OCI-LY7 (cell line): ENCODE results near the gene ABHD10. TPM values are rescaled to one million over a fixed set of nuclear protein-coding genes. Genes with fewer than 3 reads are reported as not detected.

Experiments used
- Bru-seq: library from RNA; stranded (reverse); fragments of 400-500 nt; gene quantifications from one replicate; lab custom pipeline; 2021; lab: Mats Ljungman, UMichigan
- BruChase-seq, 2 experiments: library from RNA; stranded (reverse); fragments of 400-500 nt; gene quantifications; one replicate each; lab custom pipeline; 2021; lab: Mats Ljungman, UMichigan
- BruUV-seq: library from RNA; stranded (reverse); fragments of 400-500 nt; replicated peaks from 2 replicates; lab custom pipeline; 2021; lab: Mats Ljungman, UMichigan
- CTCF ChIA-PET: fragments of 300-600 bp; sonication (Branson Sonifier 250); formaldehyde crosslinking; loops from one replicate; lab custom pipeline; 2022; ENCODE audit warnings: antibody characterized with exemption; ENCODE audit not compliant: unreplicated experiment; lab: Charles Lee
- POLR2A ChIA-PET: fragments of 300-600 bp; sonication (Branson Sonifier 250); formaldehyde crosslinking; loops from one replicate; lab custom pipeline; 2022; ENCODE audit warnings: antibody characterized with exemption; lab: Charles Lee
- DNase-seq: peaks from one replicate; pipeline ENCODE4 v3.0.0-alpha.2; 2015; ENCODE audit warnings: low spot score
- H2AFZ ChIP-seq: fragments of 200-600 bp; sonication (generic), shearing (Covaris generic); 2 replicates; pipeline ENCODE4 v1.6.1; 2014; ENCODE audit warnings: mild to moderate bottlenecking, antibody characterized with exemption, low read length, moderate library complexity
- H3K27ac ChIP-seq: fragments of 200-600 bp; sonication (generic); 2 replicates; pipeline ENCODE4 v1.5.1; 2014; ENCODE audit warnings: mixed run types, low read depth, mild to moderate bottlenecking, moderate library complexity, low read length, inconsistent platforms; ENCODE audit not compliant: poor library complexity, severe bottlenecking
- H3K36me3 ChIP-seq: fragments of 200-600 bp; sonication (generic); 2 replicates; pipeline ENCODE4 v1.6.1; 2014; ENCODE audit warnings: mild to moderate bottlenecking, antibody characterized with exemption, low read length, moderate library complexity, mixed read lengths; ENCODE audit not compliant: insufficient read depth
- H3K4me1 ChIP-seq: fragments of 200-600 bp; sonication (generic); 2 replicates; pipeline ENCODE4 v1.5.1; 2014; ENCODE audit warnings: mild to moderate bottlenecking, low read length; ENCODE audit not compliant: insufficient read depth, poor library complexity, severe bottlenecking
- H3K4me2 ChIP-seq: fragments of 200-600 bp; sonication (generic); 2 replicates; pipeline ENCODE4 v1.6.1; 2014; ENCODE audit warnings: mild to moderate bottlenecking, low read length
- H3K4me3 ChIP-seq: fragments of 200-600 bp; sonication (generic); 2 replicates; pipeline ENCODE4 v1.5.1; 2014; ENCODE audit warnings: mild to moderate bottlenecking, low read depth, low read length; ENCODE audit not compliant: poor library complexity, severe bottlenecking
- H3K79me2 ChIP-seq: fragments of 200-600 bp; sonication (generic); 2 replicates; pipeline ENCODE4 v1.6.1; 2016; ENCODE audit warnings: low read depth, mild to moderate bottlenecking, low read length, moderate library complexity, mixed read lengths; ENCODE audit not compliant: insufficient read depth
- H3K9me2 ChIP-seq: fragments of 200-600 bp; sonication (generic); 2 replicates; pipeline ENCODE4 v1.6.1; 2016; ENCODE audit warnings: mild to moderate bottlenecking, low read length, mixed read lengths; ENCODE audit not compliant: insufficient read depth
- H3K9me3 ChIP-seq: fragments of 200-600 bp; sonication (generic); 2 replicates; pipeline ENCODE4 v1.6.1; 2014; ENCODE audit warnings: mild to moderate bottlenecking, mixed run types, low read length, mixed read lengths
- H4K20me1 ChIP-seq: fragments of 200-600 bp; sonication (generic); 2 replicates; pipeline ENCODE4 v1.6.1; 2014; ENCODE audit warnings: mild to moderate bottlenecking, antibody characterized with exemption, low read length, moderate library complexity, mixed read lengths; ENCODE audit not compliant: insufficient read depth
- EZH2phosphoT487 ChIP-seq: fragments of 200-600 bp; sonication (generic); IDR thresholded peaks from 2 replicates; pipeline ENCODE4 v1.6.1; 2018; ENCODE audit warnings: low read depth, borderline replicate concordance, mild to moderate bottlenecking, mixed run types, antibody characterized with exemption, low read length, moderate library complexity, mixed read lengths
- intact Hi-C: fragments of 100-400 bp; cut with micrococcal nuclease; formaldehyde crosslinking; loops from one replicate; pipeline ENCODE4 v1.10.0; 2022; ENCODE audit not compliant: unreplicated experiment
- long read RNA-seq: library from polyadenylated mRNA; stranded (forward); transcript quantifications from one replicate; pipeline ENCODE4 v2.0.0, GENCODE V29; 2022
- total RNA-seq, 2 experiments: library from RNA; depleted of rRNA in 1 of 2; stranded (reverse); fragments of >200 nt in 1 of 2; shearing (Covaris generic) in 1 of 2; gene quantifications; 2 replicates each; pipeline ENCODE4 v1.2.3, GENCODE V29; 2014 to 2022
- TF ChIP-seq, protein P1 (sequence below): fragments of 200-600 bp; sonication (generic); conservative IDR thresholded peaks from 2 replicates; pipeline ENCODE4 v1.5.1; 2014; ENCODE audit warnings: mild to moderate bottlenecking, antibody characterized with exemption, low read length, moderate library complexity, mixed read lengths

Gene ABHD10
- 25.8 and 40.8 TPM in 2 replicates for total RNA-seq (2014; rRNA removed; shearing (Covaris generic))
- total RNA-seq (2022) = 45.1 and 46.5 TPM in 2 replicates
- percentile 82 among the genes with signal in this experiment for Bru-seq, nascent RNA
- percentile 72 among the genes with signal in this experiment for BruChase-seq, experiment 1, labeled RNA remaining after a 6-hour chase
- BruChase-seq, experiment 2, labeled RNA remaining after a 2-hour chase = percentile 86 among the genes with signal in this experiment
- long read RNA-seq, transcript ABHD10-203 (3 exons, 890 nt) = minor isoform, 5 of 122 reads
- long read RNA-seq, transcript ABHD10-201 (5 exons, 2,590 nt) = major isoform, 95 of 122 reads
- long read RNA-seq, partial matches to known transcripts = 1 of 122 reads
- long read RNA-seq, other reads (novel, unspliced or antisense) = 18 of 122 reads

DNA sequence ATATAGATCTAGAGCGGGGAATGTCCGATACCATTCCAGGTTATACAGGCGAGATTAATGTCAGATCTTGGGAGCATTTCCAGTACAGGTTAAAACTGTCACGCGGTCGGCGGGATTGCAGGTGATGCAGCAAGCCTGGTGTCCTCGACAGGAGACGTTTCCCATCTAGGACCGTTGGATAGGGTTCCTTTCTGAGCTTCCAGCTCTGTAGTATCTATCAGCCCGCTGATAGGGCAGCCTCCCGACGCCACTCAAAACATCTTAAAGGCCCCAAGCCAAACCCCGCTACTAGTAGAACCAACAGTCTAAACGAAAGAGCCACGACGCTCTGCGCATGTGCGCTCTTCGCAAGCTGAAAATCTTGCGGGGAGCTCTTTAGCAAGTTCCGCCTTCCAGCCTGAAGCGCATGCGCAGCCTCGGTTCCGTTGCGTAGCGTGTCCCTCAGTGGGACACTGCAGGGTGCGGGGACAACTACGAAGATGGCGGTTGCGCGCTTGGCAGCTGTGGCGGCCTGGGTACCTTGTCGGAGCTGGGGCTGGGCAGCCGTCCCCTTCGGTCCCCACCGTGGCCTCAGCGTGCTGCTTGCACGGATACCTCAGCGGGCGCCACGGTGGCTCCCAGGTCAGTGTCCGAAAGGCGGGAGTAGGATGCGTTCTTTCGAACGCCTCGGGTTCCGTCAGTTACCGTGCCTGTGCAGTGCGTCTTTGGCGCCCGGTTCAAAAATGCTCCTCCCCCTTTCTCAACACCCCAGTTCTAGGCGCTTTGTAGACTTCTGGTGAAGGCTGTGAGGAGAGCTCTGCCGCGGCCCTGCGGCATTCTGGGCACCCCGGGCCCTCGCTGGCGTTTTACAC, at the start of gene ABHD10:
Gene ABHD10 (plus strand): TSS at position 444 of the 851 bp plus-strand sequence. CDS start 36 bp downstream, at position 480.
- ChIA-PET POLR2A (interaction anchor here (0.6 to 3.1 kb wide), 26 partner anchors 9 to 583 kb away, joined by 3 to 32 read pairs (median 4); partner anchors contain the start of genes ATG3 and SLC35A5), CTCF (interaction anchor here (0.6 to 1.5 kb wide), 8 partner anchors 10 to 311 kb away, joined by 3 to 12 read pairs (median 3); no protein-coding TSS in a partner anchor)
- no peak for TF ChIP-seq EZH2phosphoT487
- TF ChIP-seq, protein P1, sequence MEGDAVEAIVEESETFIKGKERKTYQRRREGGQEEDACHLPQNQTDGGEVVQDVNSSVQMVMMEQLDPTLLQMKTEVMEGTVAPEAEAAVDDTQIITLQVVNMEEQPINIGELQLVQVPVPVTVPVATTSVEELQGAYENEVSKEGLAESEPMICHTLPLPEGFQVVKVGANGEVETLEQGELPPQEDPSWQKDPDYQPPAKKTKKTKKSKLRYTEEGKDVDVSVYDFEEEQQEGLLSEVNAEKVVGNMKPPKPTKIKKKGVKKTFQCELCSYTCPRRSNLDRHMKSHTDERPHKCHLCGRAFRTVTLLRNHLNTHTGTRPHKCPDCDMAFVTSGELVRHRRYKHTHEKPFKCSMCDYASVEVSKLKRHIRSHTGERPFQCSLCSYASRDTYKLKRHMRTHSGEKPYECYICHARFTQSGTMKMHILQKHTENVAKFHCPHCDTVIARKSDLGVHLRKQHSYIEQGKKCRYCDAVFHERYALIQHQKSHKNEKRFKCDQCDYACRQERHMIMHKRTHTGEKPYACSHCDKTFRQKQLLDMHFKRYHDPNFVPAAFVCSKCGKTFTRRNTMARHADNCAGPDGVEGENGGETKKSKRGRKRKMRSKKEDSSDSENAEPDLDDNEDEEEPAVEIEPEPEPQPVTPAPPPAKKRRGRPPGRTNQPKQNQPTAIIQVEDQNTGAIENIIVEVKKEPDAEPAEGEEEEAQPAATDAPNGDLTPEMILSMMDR = no peak
- Histone ChIP-seq H3K79me2 (peaks cover 38% of the 10 kb centered on the region), H3K36me3 (peaks cover 11% of the 10 kb centered on the region), H3K4me1 (peaks cover 27% of the 10 kb centered on the region), H3K4me2 (peak within 1 kb of the TSS; percentile 73), H4K20me1 (peaks cover 4% of the 10 kb centered on the region; the same call in 1 of the 2 replicates), H2AFZ (peak within 1 kb of the TSS; percentile 99), H3K9me2 (no peaks in the 10 kb centered on the region), H3K9me3 (no peaks in the 10 kb centered on the region), H3K4me3 (peak within 1 kb of the TSS; percentile 87), H3K27ac (peak within 1 kb of the TSS; percentile 49)
- BruUV-seq = no TSS peak
- intact Hi-C loops = no loop called here
- peak; percentile 98 for DNase-seq

DNA sequence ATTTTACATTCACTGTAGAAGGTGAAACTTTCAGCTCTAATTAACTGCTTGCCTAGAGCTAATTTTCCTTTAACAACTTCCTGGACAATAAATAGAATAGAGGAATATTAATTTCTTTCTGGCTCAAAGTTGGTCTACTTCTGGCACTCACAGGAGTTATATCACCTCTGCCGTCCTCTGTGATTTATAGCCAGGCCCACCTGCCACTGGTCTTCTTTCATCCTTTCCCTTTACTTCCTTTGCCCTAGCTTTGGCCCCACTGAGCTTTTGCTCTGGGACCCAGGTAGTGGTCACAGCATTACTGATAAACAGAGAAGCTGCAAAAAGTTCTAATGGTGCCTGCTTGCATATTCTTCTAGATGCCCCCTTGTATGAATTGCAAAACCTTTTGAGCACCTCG, 49.3 kb upstream of the ABHD10 start:
- no peak overlapping the region for H3K4me3 ChIP-seq
- H3K79me2 ChIP-seq = no peaks in the 10 kb centered on the region
- H3K4me2 ChIP-seq = no peak overlapping the region
- ChIA-PET POLR2A (no interaction called here), CTCF (no interaction called here)
- no peaks in the 10 kb centered on the region for H3K36me3 ChIP-seq
- no peaks in the 10 kb centered on the region for H3K9me2 ChIP-seq
- TF ChIP-seq, protein P1 = no peak
- no peak for TF ChIP-seq EZH2phosphoT487
- no peaks in the 10 kb centered on the region for H3K4me1 ChIP-seq
- no peak overlapping the region for H2AFZ ChIP-seq
- no TSS peak for BruUV-seq
- intact Hi-C loops = no loop called here
- DNase-seq = no peak
- no peaks in the 10 kb centered on the region for H3K9me3 ChIP-seq
- H4K20me1 ChIP-seq = no peaks in the 10 kb centered on the region
- H3K27ac ChIP-seq = no peak overlapping the region
